Transverse colon (tissue), 3 donors: ENCODE results near the gene ELAVL2.

Experiments used
- POLR2A ChIP-seq: fragments of 450-650 bp; IDR thresholded peaks from one replicate; pipeline ENCODE4 v1.6.1; 2016; ENCODE audit warnings: antibody characterized with exemption, mild to moderate bottlenecking, moderate library complexity
- TF ChIP-seq, protein P1 (sequence below), 5 experiments: fragments of 200-600 bp in 3 of 5; fragments of 450-650 bp in 2 of 5; sonication (generic) in 3 of 5; IDR thresholded peaks; 1 replicate in 2 of 5; 2 replicates in 3 of 5; pipeline ENCODE4 v1.5.1; 2016 to 2017; ENCODE audit warnings: antibody characterized with exemption in 5 of 5, inconsistent platforms in 3 of 5, mild to moderate bottlenecking in 2 of 5, moderate library complexity in 1 of 5

DNA sequence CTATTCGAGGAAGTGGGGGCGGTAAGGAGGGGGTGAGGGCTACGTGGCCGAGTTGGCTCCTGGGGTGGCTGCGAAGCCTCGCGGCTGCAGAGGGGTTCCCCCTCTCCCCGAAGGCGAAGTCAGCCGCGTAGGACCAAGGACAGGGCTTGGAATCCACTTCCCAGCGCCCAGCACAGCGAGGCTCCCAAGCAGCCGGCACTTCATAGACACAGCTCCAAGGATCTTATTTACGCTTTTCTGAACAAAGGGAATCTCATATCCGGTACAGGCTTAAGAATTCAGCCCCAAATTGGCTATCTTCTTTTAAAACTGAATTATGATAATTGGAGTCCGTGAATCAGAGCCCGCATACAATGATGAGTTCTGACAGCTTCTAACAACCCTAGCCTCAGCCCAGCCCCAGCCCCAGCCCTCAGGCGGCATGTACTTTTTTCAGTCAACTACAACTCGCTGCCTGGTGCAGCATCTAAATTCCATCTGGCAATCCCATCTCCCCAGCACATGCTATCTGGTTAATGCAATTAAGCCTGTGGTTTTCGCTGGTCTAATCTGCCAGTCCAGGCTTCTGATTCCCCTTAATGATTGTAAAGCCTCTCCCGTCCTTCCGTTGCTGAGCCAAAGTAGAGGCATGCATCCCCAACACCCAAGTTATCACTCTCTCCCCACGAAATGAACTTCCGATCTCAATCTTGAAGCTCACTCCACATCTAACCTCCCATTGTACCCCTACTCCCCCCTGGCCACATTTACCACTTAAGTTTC is 1.0 kb downstream of the ELAVL2 start:
- TF ChIP-seq, protein P1, sequence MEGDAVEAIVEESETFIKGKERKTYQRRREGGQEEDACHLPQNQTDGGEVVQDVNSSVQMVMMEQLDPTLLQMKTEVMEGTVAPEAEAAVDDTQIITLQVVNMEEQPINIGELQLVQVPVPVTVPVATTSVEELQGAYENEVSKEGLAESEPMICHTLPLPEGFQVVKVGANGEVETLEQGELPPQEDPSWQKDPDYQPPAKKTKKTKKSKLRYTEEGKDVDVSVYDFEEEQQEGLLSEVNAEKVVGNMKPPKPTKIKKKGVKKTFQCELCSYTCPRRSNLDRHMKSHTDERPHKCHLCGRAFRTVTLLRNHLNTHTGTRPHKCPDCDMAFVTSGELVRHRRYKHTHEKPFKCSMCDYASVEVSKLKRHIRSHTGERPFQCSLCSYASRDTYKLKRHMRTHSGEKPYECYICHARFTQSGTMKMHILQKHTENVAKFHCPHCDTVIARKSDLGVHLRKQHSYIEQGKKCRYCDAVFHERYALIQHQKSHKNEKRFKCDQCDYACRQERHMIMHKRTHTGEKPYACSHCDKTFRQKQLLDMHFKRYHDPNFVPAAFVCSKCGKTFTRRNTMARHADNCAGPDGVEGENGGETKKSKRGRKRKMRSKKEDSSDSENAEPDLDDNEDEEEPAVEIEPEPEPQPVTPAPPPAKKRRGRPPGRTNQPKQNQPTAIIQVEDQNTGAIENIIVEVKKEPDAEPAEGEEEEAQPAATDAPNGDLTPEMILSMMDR (IDR thresholded peaks at IDR 0.05) = no peak
- TF ChIP-seq POLR2A = no peak
